Prostate gland (tissue), 2 donors: ENCODE data around the gene TNNT2. TPM values are rescaled to one million over a fixed set of nuclear protein-coding genes. Genes with fewer than 3 reads are reported as not detected.

Experiments used
- DNase-seq: peaks from one replicate; pipeline ENCODE4 v3.0.0-alpha.2; 2019; ENCODE audit warnings: low spot score
- H3K27ac ChIP-seq, 2 donors: fragments of 200-600 bp; sonication (generic); 2 replicates each; pipeline ENCODE4 v1.5.1; 2017 to 2019
- H3K27me3 ChIP-seq: fragments of 200-600 bp; sonication (generic); replicated peaks from 2 replicates; pipeline ENCODE4 v1.5.1; 2019; ENCODE audit not compliant: insufficient read depth
- H3K36me3 ChIP-seq, 2 donors: fragments of 200-600 bp; sonication (generic); 1 replicate in 1 of 2; 2 replicates in 1 of 2; pipeline versions ENCODE4 v1.5.1 to v1.8.1; 2017 to 2019
- H3K4me1 ChIP-seq: fragments of 200-600 bp; sonication (generic); replicated peaks from 2 replicates; pipeline ENCODE4 v1.5.1; 2019
- H3K4me3 ChIP-seq, 2 donors: fragments of 200-600 bp; sonication (generic); 2 replicates each; pipeline ENCODE4 v1.5.1; 2017 to 2019
- H3K9me3 ChIP-seq: fragments of 200-600 bp; sonication (generic); 2 replicates; pipeline ENCODE4 v1.5.1; 2017
- CTCF ChIP-seq, 4 experiments: fragments of 200-600 bp in 2 of 4; fragments of 450-650 bp in 2 of 4; sonication (generic) in 2 of 4; IDR thresholded peaks; 1 replicate in 3 of 4; 2 replicates in 1 of 4; pipeline ENCODE4 v1.5.1; 2016 to 2019; ENCODE audit warnings: antibody characterized with exemption in 4 of 4, mild to moderate bottlenecking in 2 of 4, moderate library complexity in 2 of 4
- POLR2A ChIP-seq: fragments of 450-650 bp; IDR thresholded peaks from one replicate; pipeline ENCODE4 v1.6.1; 2016; ENCODE audit warnings: antibody characterized with exemption, mild to moderate bottlenecking
- POLR2AphosphoS5 ChIP-seq: sonication (generic); formaldehyde crosslinking; IDR thresholded peaks from one replicate; pipeline ENCODE4 v1.6.1; 2017; ENCODE audit warnings: antibody characterized with exemption
- WGBS: methylation state at CpG from one replicate; pipeline ENCODE4 v1.1.5; 2018; 5-methylcytosine and 5-hydroxymethylcytosine counted together
- intact Hi-C: fragments of 100-400 bp; cut with DNase I; formaldehyde crosslinking; loops from one replicate; pipeline ENCODE4 v1.14.2; 2022
- total RNA-seq, 2 donors: library from RNA; depleted of rRNA; stranded (reverse); fragments of >200 nt; gene quantifications; one replicate each; pipeline ENCODE4 v1.1.0, GENCODE V29; 2016

TNNT2 gene
- total RNA-seq, 2 donors from 2014 or later = 2.2 to 3.5 TPM

GRCh38 chr1:201329286-201329685 lies 48.2 kb downstream of the TNNT2 start:
- peaks cover 0 to 12% of the 10 kb centered on the region in 2 donors for H3K36me3 ChIP-seq
- TF ChIP-seq POLR2AphosphoS5 = no peak
- TF ChIP-seq CTCF (IDR thresholded peaks at IDR 0.05) = no peak
- no peak for TF ChIP-seq POLR2A
- no peak overlapping the region for H3K4me3 ChIP-seq
- H3K4me1 ChIP-seq = no peaks in the 10 kb centered on the region
- intact Hi-C loops = no loop called here
- no peaks in the 10 kb centered on the region for H3K9me3 ChIP-seq
- H3K27ac ChIP-seq = no peak overlapping the region
- WGBS = 76% methylated on average over 2 of the region's 2 CpGs
- H3K27me3 ChIP-seq = no peaks in the 10 kb centered on the region
- DNase-seq = no peak

GRCh38 chr1:201328576-201328975 lies 48.9 kb downstream of the TNNT2 start:
- no peak for DNase-seq
- TF ChIP-seq CTCF (IDR thresholded peaks at IDR 0.05) = no peak
- no peak for TF ChIP-seq POLR2AphosphoS5
- no peak for TF ChIP-seq POLR2A
- intact Hi-C loops = no loop called here
- Histone ChIP-seq H3K4me3 (no peak overlapping the region), H3K4me1 (no peaks in the 10 kb centered on the region), H3K27ac (no peak overlapping the region), H3K27me3 (no peaks in the 10 kb centered on the region), H3K9me3 (no peaks in the 10 kb centered on the region), H3K36me3 (peaks cover 0 to 15% of the 10 kb centered on the region in 2 donors)
- 77% methylated on average over 4 of the region's 4 CpGs for WGBS

- Histone ChIP-seq H3K4me3 (no peak overlapping the region), H3K9me3 (no peaks in the 10 kb centered on the region), H3K4me1 (no peaks in the 10 kb centered on the region), H3K27ac (no peak overlapping the region), H3K36me3 (peaks cover 0 to 15% of the 10 kb centered on the region in 2 donors), H3K27me3 (no peaks in the 10 kb centered on the region)
- TF ChIP-seq POLR2AphosphoS5 (no peak), CTCF (IDR thresholded peaks at IDR 0.05) (no peak), POLR2A (no peak)
- WGBS = 91% methylated on average over 7 of the region's 7 CpGs
- intact Hi-C loops = no loop called here
- DNase-seq = no peak
Observed at GRCh38 chr1:201327687-201328240, 49.7 kb downstream of the TNNT2 start.

GRCh38 chr1:201326710-201327109 lies 50.8 kb downstream of the TNNT2 start:
- H3K27ac ChIP-seq = no peak overlapping the region
- H3K27me3 ChIP-seq = no peaks in the 10 kb centered on the region
- intact Hi-C loops = no loop called here
- no peaks in the 10 kb centered on the region for H3K4me1 ChIP-seq
- H3K36me3 ChIP-seq = peaks cover 0 to 15% of the 10 kb centered on the region in 2 donors
- 84% methylated on average over 4 of the region's 4 CpGs for WGBS
- no peak for TF ChIP-seq POLR2A
- no peak for TF ChIP-seq POLR2AphosphoS5
- no peak for TF ChIP-seq CTCF (IDR thresholded peaks at IDR 0.05)
- H3K4me3 ChIP-seq = no peak overlapping the region
- no peaks in the 10 kb centered on the region for H3K9me3 ChIP-seq
- no peak for DNase-seq

- no peak for TF ChIP-seq POLR2AphosphoS5
- TF ChIP-seq POLR2A = no peak
- no peak for TF ChIP-seq CTCF (IDR thresholded peaks at IDR 0.05)
- Histone ChIP-seq H3K4me3 (no peak overlapping the region), H3K36me3 (peaks cover 0 to 15% of the 10 kb centered on the region in 2 donors), H3K27ac (no peak overlapping the region), H3K9me3 (no peaks in the 10 kb centered on the region), H3K4me1 (no peaks in the 10 kb centered on the region), H3K27me3 (no peaks in the 10 kb centered on the region)
- no peak for DNase-seq
- intact Hi-C loops = no loop called here
- WGBS = 95% methylated on average over 8 of the region's 8 CpGs
Observed at GRCh38 chr1:201325678-201326060, 51.8 kb downstream of the TNNT2 start.
